Medulla oblongata (tissue), 1 donor: ENCODE results near the gene PDLIM1.

ENCODE experiments used
- DNase-seq: peaks from one replicate; pipeline ENCODE4 v3.0.0-alpha.2; 2015; ENCODE audit errors: extremely low spot score

The PDLIM1 gene

GRCh38 chr10:95314192-95314918, 23.6 kb upstream of the PDLIM1 start:
- no peak for DNase-seq

- DNase-seq, result no peak
Measured at GRCh38 chr10:95312986-95313495, 22.2 kb upstream of the PDLIM1 start.

GRCh38 chr10:95312257-95312656, 21.5 kb upstream of the PDLIM1 start:
- DNase-seq, result no peak

DNA sequence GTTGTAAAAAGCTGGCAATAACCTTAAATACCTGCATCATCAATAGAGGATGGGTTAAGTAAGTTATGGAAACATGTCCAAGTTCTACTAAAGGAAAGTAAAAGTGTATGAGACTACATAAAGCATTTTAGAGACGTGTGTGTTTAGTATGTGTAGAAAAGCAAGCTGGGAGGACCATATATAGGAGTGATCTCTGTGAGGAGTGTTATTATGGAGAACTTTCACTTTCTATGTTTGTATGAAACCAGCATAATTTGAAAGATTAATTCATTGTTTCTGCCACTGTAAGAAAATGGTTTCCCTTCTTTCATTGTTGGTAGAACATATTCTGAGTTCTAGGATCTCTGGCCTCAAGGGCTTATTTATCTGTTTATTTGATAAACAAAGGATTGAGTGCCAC, 19.2 kb upstream of the PDLIM1 start:
- DNase-seq, result no peak

DNA sequence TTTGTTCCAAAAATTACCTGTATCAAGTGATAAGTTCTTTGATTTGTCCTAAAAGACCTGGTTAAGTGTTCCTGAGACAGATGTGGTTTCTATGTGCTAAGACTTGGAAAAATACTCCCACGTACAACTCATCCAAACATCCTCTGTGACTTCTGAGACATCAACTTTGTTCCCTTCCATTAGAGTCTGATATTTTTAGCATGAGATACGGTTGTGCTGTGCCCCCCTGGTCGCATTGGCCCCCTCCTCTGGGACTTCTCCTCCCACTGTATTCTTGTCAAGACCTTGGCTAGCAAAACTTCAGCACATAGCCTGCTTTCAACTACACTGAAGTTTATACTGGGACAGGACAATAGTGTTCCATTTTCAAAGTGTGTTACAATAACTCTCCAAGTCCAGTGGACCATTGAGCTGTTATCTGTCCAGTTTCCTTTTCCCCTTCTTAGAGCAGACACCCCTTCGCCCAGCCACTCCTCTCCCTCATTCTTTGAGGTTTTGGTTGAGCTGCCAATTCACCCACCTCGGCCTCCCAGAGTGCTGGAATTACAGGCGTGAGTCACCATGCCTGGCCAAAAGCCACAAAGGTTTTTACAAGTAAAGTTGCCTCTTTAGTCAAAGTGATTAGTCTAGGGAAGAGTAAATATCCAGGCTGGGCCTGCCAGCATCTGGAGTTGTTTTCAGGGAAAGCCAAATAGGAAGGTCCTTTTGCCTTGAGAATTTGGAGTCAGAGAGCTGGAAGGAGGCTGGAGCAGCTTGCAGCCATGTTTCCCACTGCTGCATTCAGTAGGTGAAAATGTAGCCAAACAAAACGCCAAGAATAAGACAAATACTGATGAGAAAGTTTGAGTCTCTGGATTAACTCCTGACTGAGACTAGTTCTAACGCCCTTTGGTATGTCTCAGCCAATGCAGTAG, 17.8 kb upstream of the PDLIM1 start:
- DNase-seq, result peak; percentile 10

- DNase-seq, result no peak
Measured at GRCh38 chr10:95306851-95307250, 16.0 kb upstream of the PDLIM1 start.

DNA sequence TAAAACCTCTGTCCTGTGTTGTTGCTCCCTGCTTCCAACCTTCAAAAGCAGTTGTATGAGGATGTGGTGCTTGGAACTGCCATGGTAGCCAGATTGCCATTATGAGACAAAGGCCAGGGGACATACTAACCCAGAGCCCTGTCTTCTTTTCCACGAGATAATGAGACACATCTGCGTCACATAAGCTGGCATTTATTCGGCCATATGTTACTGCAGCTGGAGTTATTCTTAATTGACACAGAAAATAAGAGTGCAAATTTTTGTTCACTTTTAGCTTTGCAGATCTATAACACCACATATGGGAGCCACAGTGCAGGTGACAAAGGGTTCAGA, 15.5 kb upstream of the PDLIM1 start:
- no peak for DNase-seq

DNA sequence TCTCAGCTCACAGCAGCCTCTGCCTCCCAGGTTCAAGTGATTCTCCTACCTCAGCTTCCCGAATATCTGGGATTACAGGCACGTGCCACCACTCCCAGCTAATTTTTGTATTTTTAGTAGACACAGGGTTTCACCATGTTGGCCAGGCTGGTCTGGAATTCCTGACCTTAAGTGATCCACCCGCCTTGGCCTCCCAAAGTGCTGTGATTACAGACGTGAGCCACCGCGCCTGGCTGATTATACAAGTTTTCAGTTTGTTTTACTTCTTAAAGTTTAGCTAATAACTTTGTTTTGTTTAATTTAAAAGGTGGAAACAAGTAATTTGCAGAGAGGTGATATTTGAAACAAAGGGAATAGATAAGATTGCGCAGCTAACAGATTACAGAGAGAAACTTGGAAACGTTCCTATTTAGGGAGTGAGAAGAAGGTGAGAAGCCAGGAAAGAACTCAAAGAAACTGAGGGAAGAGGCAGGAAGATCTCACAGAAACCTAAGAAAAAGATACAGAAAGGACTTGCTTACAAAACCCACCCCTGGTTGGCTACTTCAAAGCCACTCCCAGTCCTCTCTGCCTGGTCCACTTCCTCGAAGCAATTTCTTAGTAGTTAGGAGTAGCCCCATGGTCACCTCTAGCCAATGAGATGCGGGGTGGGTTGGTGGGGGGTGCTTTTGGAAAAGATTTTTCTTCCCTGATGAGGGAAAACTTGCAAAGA, 15.0 kb upstream of the PDLIM1 start:
- no peak for DNase-seq

DNA sequence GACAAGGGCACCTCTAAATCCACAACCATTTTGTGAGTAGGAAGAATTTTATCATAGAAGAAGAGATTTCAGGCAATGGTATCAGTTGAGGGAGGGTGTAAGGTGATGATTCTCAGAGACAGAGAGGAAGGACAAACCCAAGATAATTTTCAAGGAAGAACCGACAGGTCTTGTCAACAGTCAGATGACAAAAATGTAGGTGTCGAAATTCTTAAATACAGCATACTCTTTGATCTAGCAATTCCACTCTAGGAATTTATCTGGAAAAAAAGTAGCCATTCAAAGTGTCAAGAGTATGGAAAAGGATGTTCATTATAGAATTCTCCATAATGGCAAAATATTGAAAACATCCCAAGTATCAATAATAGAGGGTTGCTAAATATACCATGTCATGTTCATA, 14.2 kb upstream of the PDLIM1 start:
- DNase-seq, result no peak

DNA sequence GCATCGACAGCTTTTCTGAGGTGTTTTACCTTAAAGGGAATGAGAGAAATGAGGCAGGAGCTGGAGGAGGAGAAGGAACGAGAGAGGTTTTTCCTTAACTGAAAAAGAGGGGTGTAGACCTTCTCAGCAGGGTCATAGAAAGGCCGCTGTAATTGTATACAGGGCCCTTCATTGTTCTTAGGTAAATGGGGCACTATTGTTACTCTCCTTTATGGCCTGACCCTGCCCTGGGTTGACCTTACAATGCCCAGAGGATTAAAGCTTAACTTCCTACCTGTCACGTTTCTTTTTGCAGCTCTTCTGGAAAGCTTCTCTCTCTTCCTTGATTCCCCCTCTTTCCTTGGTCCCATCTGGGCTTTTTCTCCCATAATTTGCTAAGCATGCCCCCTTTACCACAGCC, 13.7 kb upstream of the PDLIM1 start:
- DNase-seq, result no peak

DNA sequence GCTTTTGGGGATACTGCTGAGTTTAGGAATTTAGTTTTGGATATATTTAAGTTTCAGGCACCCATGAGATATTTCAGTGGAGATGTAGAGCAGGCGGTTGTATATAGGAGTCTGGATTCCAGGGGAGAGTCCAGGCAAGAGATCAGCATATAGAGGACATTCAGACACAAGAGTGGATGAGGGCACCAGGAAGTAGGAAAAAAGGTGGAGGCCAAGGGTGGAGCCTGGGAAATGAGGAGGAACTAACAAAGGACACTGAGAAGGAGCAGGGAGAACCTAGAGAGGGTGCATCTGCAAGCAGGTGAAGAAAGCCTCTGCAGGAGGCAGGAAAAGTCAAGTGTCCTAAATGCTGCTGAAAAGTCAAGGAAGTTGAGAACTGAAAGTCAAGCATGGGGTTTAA, 13.1 kb upstream of the PDLIM1 start:
- DNase-seq, result no peak

GRCh38 chr10:95303535-95303934, 12.7 kb upstream of the PDLIM1 start:
- no peak for DNase-seq

GRCh38 chr10:95300022-95300539, 9.3 kb upstream of the PDLIM1 start:
- no peak for DNase-seq

- DNase-seq, result no peak
Measured at GRCh38 chr10:95297402-95297801, 6.6 kb upstream of the PDLIM1 start.

DNA sequence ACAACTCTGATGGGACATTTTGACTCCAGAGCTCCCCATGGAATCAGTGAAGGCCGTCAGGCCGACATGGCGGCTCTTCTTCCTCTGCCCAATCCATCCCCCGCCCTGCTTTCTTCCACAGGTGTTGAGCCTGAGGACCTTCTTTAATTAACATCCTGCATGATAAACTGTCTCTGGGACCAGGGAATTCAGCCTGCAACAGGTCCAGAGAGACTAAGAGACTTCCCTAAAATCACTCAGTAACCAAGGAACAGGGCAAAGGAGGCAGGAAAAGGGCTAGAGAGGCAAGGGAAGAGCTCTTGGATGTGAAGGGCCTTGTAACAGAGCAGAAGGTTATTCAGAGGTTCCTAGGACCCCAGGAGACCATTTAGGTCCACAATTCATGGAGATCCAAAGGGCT, 6.0 kb upstream of the PDLIM1 start:
- no peak for DNase-seq

DNA sequence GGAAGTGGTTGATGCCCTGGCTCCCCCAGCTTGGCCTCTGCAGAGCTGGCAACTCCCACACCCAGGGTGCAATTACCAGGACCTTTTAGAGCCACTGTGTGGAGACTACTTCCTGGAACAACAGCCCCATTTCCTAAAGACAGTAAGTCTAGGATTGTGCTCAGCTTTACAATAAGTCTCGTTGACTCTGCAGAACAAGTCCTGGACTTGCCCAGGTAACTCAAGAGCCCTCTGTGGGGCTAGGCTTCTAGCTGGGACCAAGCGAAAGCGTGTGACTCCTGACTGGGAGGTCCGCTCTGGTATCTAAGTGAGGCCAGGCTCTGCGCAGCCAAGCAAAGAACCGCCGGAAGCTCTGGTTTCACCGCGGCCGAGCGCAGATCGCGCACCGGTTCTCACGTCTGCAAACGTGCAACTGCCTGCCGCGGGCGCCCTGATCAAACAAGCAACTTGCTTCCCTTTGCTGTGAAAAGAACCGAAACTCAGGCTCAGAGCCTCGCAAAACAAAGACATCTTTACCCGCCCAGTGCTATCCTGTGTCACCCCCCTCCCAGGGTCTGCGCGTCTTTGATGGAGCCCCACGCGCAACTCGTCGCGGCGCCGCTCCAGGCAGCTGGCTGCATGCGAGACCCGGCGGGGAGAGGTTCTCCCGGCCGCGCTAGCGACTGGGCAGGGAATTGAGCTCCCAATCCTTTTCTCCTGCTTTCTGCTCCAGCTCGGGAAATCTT, 4.4 kb upstream of the PDLIM1 start:
- DNase-seq, result no peak

DNA sequence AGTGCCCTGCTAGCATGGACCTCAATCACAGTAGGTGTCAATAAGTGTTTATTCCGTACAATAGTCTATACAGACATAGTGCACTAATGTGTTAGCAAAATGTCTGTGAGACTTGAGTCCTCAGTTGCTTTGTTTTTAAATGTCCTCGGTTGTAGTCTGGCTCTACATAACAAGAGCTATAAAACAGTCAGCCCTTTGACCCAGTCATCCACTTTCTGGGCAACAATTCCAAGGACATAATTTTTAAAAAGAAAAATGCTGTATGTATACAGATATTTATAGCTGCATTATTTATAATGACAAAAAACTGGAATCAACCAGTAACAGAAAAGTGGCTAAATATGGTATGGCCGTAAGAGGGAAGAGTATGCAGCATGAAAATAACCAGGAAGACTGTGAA, 2.8 kb upstream of the PDLIM1 start:
- no peak for DNase-seq

- DNase-seq, result no peak
Measured at GRCh38 chr10:95291365-95292039, 699 bp upstream of the PDLIM1 start.

DNA sequence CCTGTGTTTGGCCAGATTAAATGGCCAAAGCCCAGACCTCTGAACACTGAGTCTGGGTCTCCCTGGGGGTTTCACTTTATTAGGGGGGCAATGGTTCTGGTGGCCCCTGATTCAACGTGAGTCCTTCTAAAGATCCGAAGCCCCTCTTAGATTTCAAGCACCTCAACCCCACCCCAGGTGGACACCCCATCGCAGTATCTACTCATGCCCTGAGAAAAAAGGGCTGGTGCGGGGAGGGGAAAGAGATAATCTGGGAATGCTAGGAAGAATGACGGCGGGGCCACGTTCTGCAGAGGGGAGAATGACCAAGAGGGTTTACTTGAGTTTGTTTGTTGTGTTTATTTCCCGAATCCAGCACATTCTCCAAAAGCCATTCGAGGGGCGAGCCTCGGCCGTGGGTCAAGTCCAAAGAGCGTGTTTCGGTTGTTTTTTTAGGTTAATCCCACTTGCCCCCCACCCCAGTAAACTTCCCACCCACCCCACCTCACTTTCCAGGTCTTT, 832 bp downstream of the PDLIM1 start:
- no peak for DNase-seq

- DNase-seq, result no peak
Measured at GRCh38 chr10:95289003-95289920, 1.5 kb downstream of the PDLIM1 start.
